ENCODE data around the gene PRKAG2.

GRCh38 chr7:151592330-151592729 lies 284.6 kb downstream of the PRKAG2 start:
- TF ChIP-seq POLR2A (IDR thresholded peaks at IDR 0.05; ENCODE audit: low read length): no peak
- TF ChIP-seq GATA1 (IDR thresholded peaks at IDR 0.05; ENCODE audit: low read depth, low read length): no peak
